Measurements from ENCODE around the gene GNAS.

DNA sequence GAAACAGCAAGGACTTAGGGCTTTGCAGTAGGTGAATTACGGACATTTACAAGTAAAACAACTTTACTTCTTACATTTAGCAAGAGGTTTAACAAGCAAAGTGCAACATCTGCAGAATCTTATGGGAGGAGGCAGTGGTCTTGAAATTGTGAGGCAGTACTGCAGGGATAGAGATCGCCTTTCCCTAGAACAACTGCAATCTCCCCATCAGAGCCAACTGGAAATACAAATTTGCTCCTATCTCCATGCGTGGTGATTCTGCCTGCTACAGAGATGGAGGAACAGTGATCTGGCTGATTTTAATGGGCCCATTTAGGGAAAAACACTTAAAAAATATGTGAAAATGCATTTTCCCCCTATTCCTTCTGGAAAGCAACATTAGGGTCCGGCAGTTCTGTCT is 25.9 kb downstream of the GNAS start:
- TF ChIP-seq GATA3 (IDR thresholded peaks at IDR 0.05; ENCODE audit: low read depth, low read length) (peak; percentile 86), GATA2 (IDR thresholded peaks at IDR 0.05; ENCODE audit: low read depth, low read length) (peak; percentile 95)
